Ishikawa (cell line): ENCODE results near the gene PANK3.
A peak's percentile ranks its signal among the peaks of the same experiment; 100 is the strongest.

Experiments
- CEBPB ChIP-seq: IDR thresholded peaks from 2 replicates; pipeline ENCODE4 v1.6.1; 2012
- CREB1 ChIP-seq: IDR thresholded peaks from 2 replicates; pipeline ENCODE4 v1.6.1; 2012; ENCODE audit warnings: low read depth
- EGR1 ChIP-seq: IDR thresholded peaks from 2 replicates; pipeline ENCODE4 v1.6.1; 2012
- EP300 ChIP-seq: IDR thresholded peaks from 2 replicates; pipeline ENCODE4 v1.6.1; 2012; ENCODE audit warnings: borderline replicate concordance
- FOXM1 ChIP-seq: IDR thresholded peaks from 2 replicates; pipeline ENCODE4 v1.6.1; 2012; ENCODE audit warnings: low read depth, borderline replicate concordance
- NFIC ChIP-seq: IDR thresholded peaks from 2 replicates; pipeline ENCODE4 v1.6.1; 2012
- RAD21 ChIP-seq: IDR thresholded peaks from 2 replicates; pipeline ENCODE4 v1.6.1; 2012; ENCODE audit warnings: low read depth
- TAF1 ChIP-seq: IDR thresholded peaks from 2 replicates; pipeline ENCODE4 v1.6.1; 2012; ENCODE audit warnings: low read depth, mild to moderate bottlenecking
- TCF12 ChIP-seq: IDR thresholded peaks from 2 replicates; pipeline ENCODE4 v1.6.1; 2012; ENCODE audit warnings: low read depth
- TEAD4 ChIP-seq: IDR thresholded peaks from 2 replicates; pipeline ENCODE4 v1.6.1; 2012
- YY1 ChIP-seq: IDR thresholded peaks from 2 replicates; pipeline ENCODE4 v1.6.1; 2012; ENCODE audit warnings: low read depth
- ZBTB7A ChIP-seq: IDR thresholded peaks from 2 replicates; pipeline ENCODE4 v1.6.1; 2012; ENCODE audit warnings: low read depth
- TF ChIP-seq, protein P1 (sequence below): IDR thresholded peaks from 2 replicates; pipeline ENCODE4 v1.6.1; 2012
- TF ChIP-seq, protein P2 (sequence below): IDR thresholded peaks from 2 replicates; pipeline ENCODE4 v1.6.1; 2012; ENCODE audit warnings: low read depth, mild to moderate bottlenecking
- TF ChIP-seq, protein P3 (sequence below): IDR thresholded peaks from 2 replicates; pipeline ENCODE4 v1.6.1; 2012

PANK3 gene

DNA sequence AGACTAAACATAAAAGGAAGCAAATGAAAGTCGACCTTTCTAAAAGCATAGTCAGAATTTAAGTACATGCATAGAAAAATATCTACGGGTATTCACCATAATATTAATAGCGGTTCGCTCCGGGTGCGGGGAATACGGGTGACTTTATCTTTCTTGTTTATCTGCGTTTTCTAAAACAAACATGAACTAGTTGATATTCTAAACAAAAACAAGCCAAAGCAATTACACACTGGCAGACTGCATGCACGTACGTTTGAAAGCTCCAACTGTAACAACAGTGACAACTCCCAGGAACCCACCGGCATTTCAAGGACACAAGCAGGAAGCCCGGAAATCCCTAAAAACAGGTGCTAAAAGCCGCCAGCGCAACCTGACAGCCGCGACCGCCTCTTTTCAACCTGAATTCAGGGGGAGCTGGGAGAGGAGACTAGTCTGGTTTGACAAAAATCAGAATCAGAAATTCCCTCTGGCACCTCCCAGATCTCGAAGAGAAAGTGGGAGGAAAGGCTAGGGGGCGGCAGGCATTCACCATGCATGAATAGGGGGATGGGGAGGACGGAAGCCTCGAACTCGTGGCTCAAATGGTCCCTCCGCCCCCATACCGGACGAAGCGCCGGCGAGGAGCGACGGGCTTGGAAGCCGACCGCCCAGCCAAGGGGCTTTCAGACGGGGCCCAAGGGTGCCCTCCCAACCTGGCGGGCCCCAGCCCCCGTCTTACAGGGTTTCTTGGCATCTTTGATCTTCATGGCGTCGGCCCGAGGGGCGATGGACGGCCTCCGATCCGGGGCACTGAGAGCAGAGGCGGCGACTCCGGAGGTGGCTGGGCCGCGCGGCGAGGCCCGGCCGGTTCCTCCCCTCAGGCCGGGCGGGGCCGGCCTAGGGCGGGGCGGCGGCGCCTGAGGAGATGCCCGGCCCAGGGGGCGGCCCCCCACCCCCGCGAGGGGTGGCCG, at the start of gene PANK3:
PANK3 (minus strand) TSS at position 831 of the 950 bp plus-strand sequence; CDS start at position 746, 85 bp downstream.
- TF ChIP-seq CEBPB: no peak
- TF ChIP-seq TAF1: peak; percentile 21
- TF ChIP-seq, protein P1, sequence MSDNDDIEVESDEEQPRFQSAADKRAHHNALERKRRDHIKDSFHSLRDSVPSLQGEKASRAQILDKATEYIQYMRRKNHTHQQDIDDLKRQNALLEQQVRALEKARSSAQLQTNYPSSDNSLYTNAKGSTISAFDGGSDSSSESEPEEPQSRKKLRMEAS: peak; percentile 75

DNA sequence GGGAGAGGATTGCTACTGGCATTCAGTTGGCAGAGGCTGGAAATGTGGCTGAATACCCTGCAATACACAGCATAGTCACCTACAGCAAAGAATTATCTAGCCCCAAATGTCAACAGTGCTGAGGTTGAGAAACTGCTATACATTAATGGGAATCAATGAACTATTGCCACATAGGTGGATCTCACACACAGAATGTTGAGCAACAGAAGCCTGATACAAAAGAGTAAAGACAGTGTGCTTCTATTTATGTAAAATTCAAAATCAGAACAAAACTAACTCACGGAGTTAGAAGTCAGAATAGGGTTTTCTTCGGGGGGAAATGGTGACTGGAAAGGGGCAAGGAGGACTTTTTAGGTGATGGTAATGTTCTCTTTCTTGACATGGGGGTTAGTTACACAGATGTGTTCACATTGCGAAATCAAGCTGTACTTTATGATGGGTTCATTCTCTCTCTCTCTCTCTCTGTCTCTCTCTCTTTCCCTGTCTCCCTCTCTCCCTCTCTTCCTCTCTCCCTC, 45.7 kb upstream of the PANK3 start:
- TF ChIP-seq YY1: no peak
- peak; percentile 48; the same call in 1 of the 2 replicates for TF ChIP-seq CEBPB

DNA sequence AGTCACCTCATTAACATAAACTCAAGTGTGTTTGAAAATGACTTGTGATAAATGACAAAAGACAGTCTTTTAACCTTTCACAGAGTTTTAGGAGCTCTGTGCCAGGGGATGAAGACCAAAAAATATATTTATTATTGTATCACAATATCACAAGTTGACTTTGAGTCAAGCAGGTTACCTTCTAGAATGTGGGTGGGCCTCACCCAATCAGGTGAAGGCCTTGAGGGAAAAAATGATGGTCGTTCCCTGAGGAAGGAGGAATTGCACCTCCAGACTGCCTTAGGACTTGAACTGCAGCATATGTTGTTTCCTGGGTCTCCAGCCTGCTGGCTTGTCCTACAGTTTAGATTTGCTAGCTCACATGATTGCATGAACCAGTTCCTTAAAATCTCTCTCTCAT, 41.6 kb upstream of the PANK3 start:
- TF ChIP-seq FOXM1 (no peak), TEAD4 (no peak), EGR1 (no peak), YY1 (no peak), NFIC (no peak), RAD21 (no peak), TAF1 (no peak), EP300 (no peak), ZBTB7A (no peak), TCF12 (no peak), CEBPB (no peak), CREB1 (no peak)
- TF ChIP-seq, protein P1: no peak
- TF ChIP-seq, protein P2, sequence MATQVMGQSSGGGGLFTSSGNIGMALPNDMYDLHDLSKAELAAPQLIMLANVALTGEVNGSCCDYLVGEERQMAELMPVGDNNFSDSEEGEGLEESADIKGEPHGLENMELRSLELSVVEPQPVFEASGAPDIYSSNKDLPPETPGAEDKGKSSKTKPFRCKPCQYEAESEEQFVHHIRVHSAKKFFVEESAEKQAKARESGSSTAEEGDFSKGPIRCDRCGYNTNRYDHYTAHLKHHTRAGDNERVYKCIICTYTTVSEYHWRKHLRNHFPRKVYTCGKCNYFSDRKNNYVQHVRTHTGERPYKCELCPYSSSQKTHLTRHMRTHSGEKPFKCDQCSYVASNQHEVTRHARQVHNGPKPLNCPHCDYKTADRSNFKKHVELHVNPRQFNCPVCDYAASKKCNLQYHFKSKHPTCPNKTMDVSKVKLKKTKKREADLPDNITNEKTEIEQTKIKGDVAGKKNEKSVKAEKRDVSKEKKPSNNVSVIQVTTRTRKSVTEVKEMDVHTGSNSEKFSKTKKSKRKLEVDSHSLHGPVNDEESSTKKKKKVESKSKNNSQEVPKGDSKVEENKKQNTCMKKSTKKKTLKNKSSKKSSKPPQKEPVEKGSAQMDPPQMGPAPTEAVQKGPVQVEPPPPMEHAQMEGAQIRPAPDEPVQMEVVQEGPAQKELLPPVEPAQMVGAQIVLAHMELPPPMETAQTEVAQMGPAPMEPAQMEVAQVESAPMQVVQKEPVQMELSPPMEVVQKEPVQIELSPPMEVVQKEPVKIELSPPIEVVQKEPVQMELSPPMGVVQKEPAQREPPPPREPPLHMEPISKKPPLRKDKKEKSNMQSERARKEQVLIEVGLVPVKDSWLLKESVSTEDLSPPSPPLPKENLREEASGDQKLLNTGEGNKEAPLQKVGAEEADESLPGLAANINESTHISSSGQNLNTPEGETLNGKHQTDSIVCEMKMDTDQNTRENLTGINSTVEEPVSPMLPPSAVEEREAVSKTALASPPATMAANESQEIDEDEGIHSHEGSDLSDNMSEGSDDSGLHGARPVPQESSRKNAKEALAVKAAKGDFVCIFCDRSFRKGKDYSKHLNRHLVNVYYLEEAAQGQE: no peak
- TF ChIP-seq, protein P3, sequence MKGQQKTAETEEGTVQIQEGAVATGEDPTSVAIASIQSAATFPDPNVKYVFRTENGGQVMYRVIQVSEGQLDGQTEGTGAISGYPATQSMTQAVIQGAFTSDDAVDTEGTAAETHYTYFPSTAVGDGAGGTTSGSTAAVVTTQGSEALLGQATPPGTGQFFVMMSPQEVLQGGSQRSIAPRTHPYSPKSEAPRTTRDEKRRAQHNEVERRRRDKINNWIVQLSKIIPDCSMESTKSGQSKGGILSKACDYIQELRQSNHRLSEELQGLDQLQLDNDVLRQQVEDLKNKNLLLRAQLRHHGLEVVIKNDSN: no peak

DNA sequence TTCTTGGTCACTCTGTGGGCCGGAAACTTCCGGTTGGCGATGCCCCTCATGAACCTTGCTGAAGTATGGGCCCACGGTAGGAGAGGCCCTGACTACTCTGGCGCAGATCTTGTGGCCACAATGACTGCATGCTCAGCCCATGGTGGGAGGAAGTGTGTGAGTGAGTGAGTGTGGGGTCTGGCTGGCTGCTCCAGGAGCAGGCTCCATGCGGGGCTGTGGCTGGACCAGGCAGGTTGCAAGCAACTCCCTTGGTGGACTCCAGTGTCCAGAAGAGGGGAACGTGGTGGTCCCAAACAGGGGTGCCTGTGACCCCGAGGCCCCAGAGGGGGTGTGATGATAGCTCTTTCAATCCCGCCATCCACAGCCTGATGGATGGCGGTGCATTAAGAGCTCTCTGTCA, 35.5 kb upstream of the PANK3 start:
- no peak for TF ChIP-seq RAD21
- TF ChIP-seq CREB1: no peak
- TF ChIP-seq, protein P1: no peak
- no peak for TF ChIP-seq TAF1
- TF ChIP-seq NFIC: no peak
- TF ChIP-seq, protein P3: no peak
- TF ChIP-seq, protein P2: no peak

DNA sequence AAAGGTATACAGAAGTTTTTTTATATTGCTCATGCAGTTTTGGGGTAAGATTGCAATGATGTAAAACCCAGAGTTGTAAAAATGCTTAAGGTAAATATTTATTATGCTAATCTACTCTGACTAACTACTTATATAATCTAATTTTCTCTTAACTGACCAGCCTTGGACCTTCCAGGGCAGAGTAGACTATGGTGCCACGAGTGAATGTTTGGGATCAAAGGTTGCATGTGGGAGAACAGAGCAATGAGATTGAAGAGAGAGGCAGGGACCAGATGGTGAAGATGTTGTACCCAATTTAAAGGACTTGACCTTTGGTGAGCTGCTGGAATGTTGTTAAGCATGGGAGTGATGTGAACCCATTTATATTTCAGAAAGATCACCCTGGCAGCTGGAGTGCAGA, 34.8 kb upstream of the PANK3 start:
- TF ChIP-seq CREB1 (no peak), YY1 (no peak), CEBPB (no peak), FOXM1 (no peak), EGR1 (no peak), TEAD4 (no peak), NFIC (no peak), EP300 (no peak), TCF12 (no peak), TAF1 (no peak), ZBTB7A (no peak), RAD21 (no peak)
- TF ChIP-seq, protein P1: no peak
- TF ChIP-seq, protein P3: no peak
- TF ChIP-seq, protein P2: no peak
